WTC11 (cell line): ENCODE data around the gene TMEFF1.

Source experiments
- ARID4B ChIP-seq: sonication (generic); formaldehyde crosslinking; IDR thresholded peaks from 2 replicates; pipeline ENCODE4 v1.8.0; 2023; ENCODE audit warnings: missing genetic modification reagents, mild to moderate bottlenecking, borderline replicate concordance
- ATF1 ChIP-seq: sonication (generic); formaldehyde crosslinking; IDR thresholded peaks from 2 replicates; pipeline ENCODE4 v1.8.1; 2023; ENCODE audit warnings: mild to moderate bottlenecking, moderate library complexity, missing genetic modification reagents
- CTCF ChIP-seq: fragments of 200-600 bp; IDR thresholded peaks from 2 replicates; pipeline ENCODE4 v1.8.0; 2022; ENCODE audit warnings: antibody characterized with exemption
- EMX1 ChIP-seq: fragments of 250-450 bp; sonication (Bioruptor Pico); IDR thresholded peaks from 2 replicates; pipeline ENCODE4 v1.8.0; 2021; ENCODE audit warnings: mild to moderate bottlenecking
- HMGXB4 ChIP-seq: sonication (generic); formaldehyde crosslinking; IDR thresholded peaks from 2 replicates; pipeline ENCODE4 v1.8.1; 2023; ENCODE audit warnings: mild to moderate bottlenecking, moderate library complexity, missing genetic modification reagents
- NFYB ChIP-seq: sonication (generic); formaldehyde crosslinking; conservative IDR thresholded peaks from 2 replicates; pipeline ENCODE4 v1.8.0; 2022; ENCODE audit warnings: low read depth, missing genetic modification reagents
- ZNF121 ChIP-seq: sonication (generic); formaldehyde crosslinking; IDR thresholded peaks from 2 replicates; pipeline ENCODE4 v1.8.0; 2023; ENCODE audit warnings: missing genetic modification reagents
- ZNF423 ChIP-seq: fragments of 250-450 bp; sonication (Bioruptor Pico); IDR thresholded peaks from 2 replicates; pipeline ENCODE4 v2.1.2; 2022; ENCODE audit warnings: mild to moderate bottlenecking, moderate library complexity
- TF ChIP-seq, protein P1 (sequence below): sonication (generic); formaldehyde crosslinking; IDR thresholded peaks from 2 replicates; pipeline ENCODE4 v1.8.0; 2022; ENCODE audit warnings: mild to moderate bottlenecking, missing genetic modification reagents
- TF ChIP-seq, protein P2 (sequence below): sonication (generic); formaldehyde crosslinking; IDR thresholded peaks from 2 replicates; pipeline ENCODE4 v1.8.0; 2022; ENCODE audit warnings: mild to moderate bottlenecking, missing genetic modification reagents

DNA sequence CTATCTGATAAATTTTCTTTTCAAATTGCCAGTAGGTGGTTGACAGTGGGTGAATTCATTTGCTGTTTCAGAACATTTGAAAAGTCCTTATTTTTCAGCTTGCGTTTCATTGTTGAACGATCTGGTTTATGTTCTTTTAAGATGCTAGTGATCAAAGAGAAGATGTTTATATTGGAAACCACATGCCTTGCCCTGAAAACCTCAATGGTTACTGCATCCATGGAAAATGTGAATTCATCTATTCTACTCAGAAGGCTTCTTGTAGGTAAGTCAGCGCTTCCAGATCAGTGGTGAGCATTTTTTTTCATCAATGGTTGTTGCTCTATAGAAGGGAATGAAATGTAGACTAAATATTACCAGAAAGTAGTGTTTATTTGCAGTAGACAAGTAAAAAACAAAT, 88.3 kb downstream of the TMEFF1 start:
- no peak for TF ChIP-seq EMX1 (CRISPR knock-in tag)
- TF ChIP-seq CTCF = no peak
- TF ChIP-seq, protein P1, sequence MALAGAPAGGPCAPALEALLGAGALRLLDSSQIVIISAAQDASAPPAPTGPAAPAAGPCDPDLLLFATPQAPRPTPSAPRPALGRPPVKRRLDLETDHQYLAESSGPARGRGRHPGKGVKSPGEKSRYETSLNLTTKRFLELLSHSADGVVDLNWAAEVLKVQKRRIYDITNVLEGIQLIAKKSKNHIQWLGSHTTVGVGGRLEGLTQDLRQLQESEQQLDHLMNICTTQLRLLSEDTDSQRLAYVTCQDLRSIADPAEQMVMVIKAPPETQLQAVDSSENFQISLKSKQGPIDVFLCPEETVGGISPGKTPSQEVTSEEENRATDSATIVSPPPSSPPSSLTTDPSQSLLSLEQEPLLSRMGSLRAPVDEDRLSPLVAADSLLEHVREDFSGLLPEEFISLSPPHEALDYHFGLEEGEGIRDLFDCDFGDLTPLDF (CRISPR knock-in tag) = no peak
- no peak for TF ChIP-seq ARID4B (CRISPR knock-in tag)
- no peak for TF ChIP-seq ATF1 (CRISPR knock-in tag)
- TF ChIP-seq HMGXB4 (CRISPR knock-in tag) = no peak
- TF ChIP-seq NFYB (CRISPR knock-in tag) = no peak
- TF ChIP-seq, protein P2, sequence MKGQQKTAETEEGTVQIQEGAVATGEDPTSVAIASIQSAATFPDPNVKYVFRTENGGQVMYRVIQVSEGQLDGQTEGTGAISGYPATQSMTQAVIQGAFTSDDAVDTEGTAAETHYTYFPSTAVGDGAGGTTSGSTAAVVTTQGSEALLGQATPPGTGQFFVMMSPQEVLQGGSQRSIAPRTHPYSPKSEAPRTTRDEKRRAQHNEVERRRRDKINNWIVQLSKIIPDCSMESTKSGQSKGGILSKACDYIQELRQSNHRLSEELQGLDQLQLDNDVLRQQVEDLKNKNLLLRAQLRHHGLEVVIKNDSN (CRISPR knock-in tag) = no peak
- no peak for TF ChIP-seq ZNF121 (CRISPR knock-in tag)
- TF ChIP-seq ZNF423 (CRISPR knock-in tag) = no peak
